A549 (cell line): ENCODE measurements around the gene SNUPN. TPM values are rescaled to one million over a fixed set of nuclear protein-coding genes. Genes with fewer than 3 reads are reported as not detected.
A peak's percentile ranks its signal among the peaks of the same experiment; 100 is the strongest.

Experiments
- ATAC-seq, 2 experiments: fragments of 200-7000 bp in 1 of 2; fragments of >200 bp in 1 of 2; cut with Nextera tagmentation in 1 of 2; cut with Tn5 transposase in 1 of 2; 3 replicates each; pipeline versions ENCODE4 v1.8.0 to v1.9.1; 2018 to 2020; ENCODE audit warnings: mild to moderate bottlenecking in 1 of 2, moderate library complexity in 1 of 2
- CTCF ChIA-PET: fragments of 300-600 bp; sonication (Branson Sonifier 250); formaldehyde crosslinking; extraction: SDS; loops from one replicate; lab custom pipeline; 2021; ENCODE audit warnings: antibody characterized with exemption, inconsistent platforms; lab: Yijun Ruan, JAX
- POLR2A ChIA-PET: fragments of 350-600 bp; formaldehyde crosslinking; extraction: SDS; loops from one replicate; lab custom pipeline; 2021; ENCODE audit warnings: antibody characterized with exemption, inconsistent platforms; lab: Yijun Ruan, JAX
- DNase-seq, 2 experiments: peaks; one replicate each; pipeline versions ENCODE4 v3.0.0 to v3.0.0-alpha.2; 2011 to 2016; ENCODE audit warnings: low read depth in 1 of 2, low spot score in 1 of 2
- FAIRE-seq: peaks from 2 replicates; lab custom pipeline; 2011; peaks lifted over from hg19 to GRCh38; lab: Jason Lieb, UNC
- H3K27ac ChIP-seq, 2 experiments: fragments of >200 bp; sonication (Bioruptor Twin); formaldehyde crosslinking; 3 replicates each; pipeline ENCODE4 v1.5.1; 2016 to 2017
- H3K4me1 ChIP-seq: fragments of >200 bp; sonication (Bioruptor Twin); formaldehyde crosslinking; 3 replicates; pipeline ENCODE4 v1.6.1; 2016
- H3K4me2 ChIP-seq: fragments of >200 bp; sonication (Bioruptor Twin); formaldehyde crosslinking; 3 replicates; pipeline ENCODE4 v1.6.1; 2016
- H3K4me3 ChIP-seq: fragments of >200 bp; sonication (Bioruptor Twin); formaldehyde crosslinking; 3 replicates; pipeline ENCODE4 v1.5.1; 2016
- H3K9me3 ChIP-seq: fragments of >200 bp; sonication (Bioruptor Twin); formaldehyde crosslinking; 3 replicates; pipeline ENCODE4 v1.6.1; 2016
- ATOH8 ChIP-seq: fragments of 250-450 bp; sonication (Bioruptor Pico); IDR thresholded peaks from 2 replicates; pipeline ENCODE4 v1.5.0; 2020; ENCODE audit warnings: low read depth, mild to moderate bottlenecking, moderate library complexity
- BHLHE40 ChIP-seq: IDR thresholded peaks from 2 replicates; pipeline ENCODE4 v1.6.1; 2012; ENCODE audit warnings: low read depth, low read length, inconsistent platforms
- CBX2 ChIP-seq: fragments of 200-600 bp; sonication (generic); IDR thresholded peaks from 2 replicates; pipeline ENCODE4 v1.6.1; 2016; ENCODE audit warnings: low read depth, mild to moderate bottlenecking, borderline replicate concordance
- CBX8 ChIP-seq: fragments of 200-600 bp; sonication (generic); IDR thresholded peaks from 2 replicates; pipeline ENCODE4 v1.6.1; 2016
- EP300 ChIP-seq, 2 experiments: fragments of >200 bp; sonication (Bioruptor Twin); formaldehyde crosslinking; IDR thresholded peaks; 2 replicates in 1 of 2; 3 replicates in 1 of 2; pipeline ENCODE4 v1.6.1; 2016 to 2017
- FOXS1 ChIP-seq: fragments of 250-450 bp; sonication (Bioruptor Pico); IDR thresholded peaks from 2 replicates; pipeline ENCODE4 v1.5.0; 2020; ENCODE audit warnings: mild to moderate bottlenecking, moderate library complexity
- HOXB5 ChIP-seq: fragments of 250-450 bp; sonication (Bioruptor Pico); IDR thresholded peaks from 2 replicates; pipeline ENCODE4 v1.5.0; 2020; ENCODE audit warnings: mild to moderate bottlenecking, moderate library complexity
- MAFK ChIP-seq: fragments of 450-650 bp; IDR thresholded peaks from 2 replicates; pipeline ENCODE4 v1.6.1; 2014; ENCODE audit not compliant: partially characterized antibody
- MAZ ChIP-seq: fragments of 150-350 bp; IDR thresholded peaks from 2 replicates; pipeline ENCODE4 v1.6.1; 2014; ENCODE audit warnings: antibody characterized with exemption, low read depth, low read length, borderline replicate concordance
- RAD21 ChIP-seq, 2 experiments: fragments of >200 bp in 1 of 2; sonication (Bioruptor Twin) in 1 of 2; formaldehyde crosslinking in 1 of 2; IDR thresholded peaks in 1 of 2; conservative IDR thresholded peaks in 1 of 2; 2 replicates in 1 of 2; 3 replicates in 1 of 2; pipeline ENCODE4 v1.6.1; 2012 to 2018; ENCODE audit warnings: inconsistent platforms in 1 of 2
- RCOR1 ChIP-seq: fragments of 150-350 bp; IDR thresholded peaks from 2 replicates; pipeline ENCODE4 v1.6.1; 2014; ENCODE audit warnings: antibody characterized with exemption, low read length, low read depth
- REST ChIP-seq: fragments of 200-600 bp; sonication (generic); IDR thresholded peaks from 2 replicates; pipeline ENCODE4 v1.6.1; 2016; ENCODE audit warnings: antibody characterized with exemption, mild to moderate bottlenecking, moderate library complexity
- RFX5 ChIP-seq: fragments of 450-650 bp; IDR thresholded peaks from 2 replicates; pipeline ENCODE4 v1.7.1; 2014; ENCODE audit warnings: antibody characterized with exemption, mild to moderate bottlenecking, moderate library complexity
- SREBF2 ChIP-seq: fragments of 450-650 bp; IDR thresholded peaks from 2 replicates; pipeline ENCODE4 v1.6.1; 2014; ENCODE audit warnings: mild to moderate bottlenecking, moderate library complexity
- ZSCAN20 ChIP-seq: fragments of 250-450 bp; sonication (Bioruptor Pico); IDR thresholded peaks from 2 replicates; pipeline ENCODE4 v1.8.0; 2022; ENCODE audit warnings: mild to moderate bottlenecking, moderate library complexity
- WGBS: methylation state at CpG from one replicate; pipeline ENCODE4 v1.1.6; 2017; ENCODE audit errors: missing lambda C conversion rate; 5-methylcytosine and 5-hydroxymethylcytosine counted together
- polyA plus RNA-seq, 4 experiments: library from polyadenylated mRNA; depleted of rRNA in 3 of 4; stranded (reverse); fragments of >200 nt; fragmentation: RNase III in 1 of 4; extraction: RNeasy Plus Mini Kit Qiagen cat#74134 plus additional on column Dnase treatment in 1 of 4; gene quantifications; 2 replicates in 3 of 4; 3 replicates in 1 of 4; pipeline ENCODE4 v1.2.3, GENCODE V29; 2011 to 2017

Gene SNUPN
- polyA plus RNA-seq, 2 of the 4 experiments (the other 2 are of a cell fraction) = 29.2 to 38.5 TPM

- Histone ChIP-seq H3K9me3 (no peaks in the 10 kb centered on the region), H3K4me3 (no peak overlapping the region), H3K27ac (peak overlapping the region; percentile 66 to 78), H3K4me1 (peaks cover 32% of the 10 kb centered on the region), H3K4me2 (peak overlapping the region; percentile 60)
- TF ChIP-seq HOXB5 (CRISPR knock-in tag) (0 out of 2 replicates have a peak, but pooled peaks have one; percentile 20), EP300 (IDR thresholded peaks at IDR 0.05) (no peak), REST (no peak), BHLHE40 (no peak), RAD21 (conservative IDR thresholded peaks at IDR 0.05 in 1 of 2, IDR thresholded peaks at IDR 0.05 in 1 of 2) (no peak), MAZ (no peak), ZSCAN20 (no peak), FOXS1 (CRISPR knock-in tag) (no peak), ATOH8 (CRISPR knock-in tag) (no peak)
- peak; percentile 1 to 38; a peak in 3 of 6 replicates for ATAC-seq
- ChIA-PET POLR2A (interaction anchor here (0.9 to 1.0 kb wide), 2 partner anchors 25 to 33 kb away, joined by 3 to 5 read pairs; partner anchors contain the start of genes IMP3 and SNX33), CTCF (interaction anchor here (0.6 to 23.4 kb wide), 8 partner anchors 10 to 214 kb away, joined by 3 to 394 read pairs (median 5); partner anchors contain the start of genes IMP3, PTPN9, SNUPN and SNX33)
- FAIRE-seq = no peak
- WGBS = 84% methylated on average over 11 of the region's 14 CpGs
- peak in 1 of 2 experiments; percentile 32 for DNase-seq
Measured at GRCh38 chr15:75672646-75673425, 47.3 kb upstream of the SNUPN start.

- 85% methylated on average over 11 of the region's 11 CpGs for WGBS
- ATAC-seq = no peak
- POLR2A ChIA-PET = interaction anchor here (0.5 to 1.0 kb wide), 2 partner anchors 24 to 35 kb away, joined by 4 to 5 read pairs; partner anchors contain the start of gene SNX33
- Histone ChIP-seq H3K4me2 (peak overlapping the region; percentile 60; the same call in 2 of the 3 replicates), H3K9me3 (no peaks in the 10 kb centered on the region), H3K4me3 (no peak overlapping the region), H3K4me1 (peaks cover 41% of the 10 kb centered on the region), H3K27ac (peak overlapping the region; percentile 23 to 78; a peak in 4 of 6 replicates)
- no peak for DNase-seq
- no peak for FAIRE-seq
- no peak for TF ChIP-seq RCOR1
- no peak for TF ChIP-seq CBX2
- peak; percentile 90 for TF ChIP-seq MAFK
- no peak for TF ChIP-seq HOXB5 (CRISPR knock-in tag)
- no peak for TF ChIP-seq SREBF2
- TF ChIP-seq CBX8 = no peak
- TF ChIP-seq RFX5 = no peak
- CTCF ChIA-PET = interaction anchor here (0.7 to 23.4 kb wide), 6 partner anchors 11 to 304 kb away, joined by 3 to 394 read pairs (median 8); partner anchors contain the start of genes IMP3, PTPN9, SNUPN and SNX33
Measured at GRCh38 chr15:75671730-75672602, 46.4 kb upstream of the SNUPN start.
